DMS153 treated with DMSO at 0.1 percent for 48 hours (cell line): Measurements from ENCODE around the gene RNH1.
A peak's percentile ranks its signal among the peaks of the same experiment; 100 is the strongest.

Source experiments
- DNase-seq: peaks from one replicate; lab custom pipeline; 2025; ENCODE audit not compliant: unreplicated experiment; lab: John Stamatoyannopoulos, UW

Gene RNH1

DNA sequence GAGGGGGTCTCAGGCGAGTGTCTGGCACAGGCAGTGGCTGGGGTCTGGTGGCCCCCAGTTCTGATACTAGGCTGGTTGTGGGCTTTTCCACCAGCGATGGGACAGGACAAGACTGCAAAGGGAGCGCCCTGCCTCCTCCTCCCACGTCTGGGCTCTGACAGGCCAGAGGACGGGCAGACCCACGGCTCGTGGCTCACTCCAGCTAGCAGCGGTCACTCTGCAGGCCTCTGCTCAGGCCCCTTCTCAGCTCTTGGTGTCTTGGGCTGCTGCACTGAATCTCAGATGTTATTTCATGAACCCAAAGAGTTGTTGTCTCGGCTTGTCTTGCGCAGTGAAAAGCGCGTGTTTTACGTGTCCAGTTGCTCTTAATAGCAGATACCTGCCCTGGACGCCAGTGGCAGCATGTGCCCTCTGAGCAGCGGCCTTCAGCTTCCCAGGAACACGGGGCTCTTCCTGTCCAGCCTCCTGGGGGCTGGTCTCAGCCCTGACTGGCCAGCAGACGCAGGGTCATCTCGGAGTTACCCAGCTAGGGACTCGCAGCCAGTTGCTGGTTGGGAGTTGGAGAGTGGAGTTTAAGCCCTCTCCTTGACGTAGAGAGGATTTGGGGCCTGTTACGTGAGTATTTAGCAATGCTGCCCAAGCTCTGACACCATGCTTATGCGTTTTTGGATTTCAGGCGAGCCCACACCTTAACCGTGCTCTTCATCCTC is 47.4 kb downstream of the RNH1 start:
- no peak for DNase-seq

- no peak for DNase-seq
These were observed 49.8 kb downstream of the RNH1 start for GRCh38 chr11:457111-457760.

DNA sequence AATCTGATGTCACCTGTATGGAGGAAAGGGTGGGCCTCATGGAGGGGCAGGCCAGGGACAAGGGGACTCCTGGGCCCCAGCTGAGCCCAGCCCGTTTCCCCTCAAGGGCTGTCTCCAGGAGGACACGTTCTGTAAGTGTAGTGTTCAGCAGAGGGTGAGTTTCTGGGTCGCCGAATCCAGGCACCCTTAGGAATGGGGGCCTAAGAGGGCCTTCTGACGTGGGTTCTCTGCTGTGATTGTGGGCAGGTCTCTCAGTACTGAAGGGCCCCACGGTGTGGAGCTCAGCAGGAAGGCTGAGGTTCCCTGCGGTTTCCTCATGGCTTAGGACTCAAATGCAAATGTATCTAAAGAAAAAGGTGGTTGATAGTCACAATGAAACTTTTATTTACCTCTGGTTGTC is 50.5 kb downstream of the RNH1 start:
- DNase-seq, result no peak

DNA sequence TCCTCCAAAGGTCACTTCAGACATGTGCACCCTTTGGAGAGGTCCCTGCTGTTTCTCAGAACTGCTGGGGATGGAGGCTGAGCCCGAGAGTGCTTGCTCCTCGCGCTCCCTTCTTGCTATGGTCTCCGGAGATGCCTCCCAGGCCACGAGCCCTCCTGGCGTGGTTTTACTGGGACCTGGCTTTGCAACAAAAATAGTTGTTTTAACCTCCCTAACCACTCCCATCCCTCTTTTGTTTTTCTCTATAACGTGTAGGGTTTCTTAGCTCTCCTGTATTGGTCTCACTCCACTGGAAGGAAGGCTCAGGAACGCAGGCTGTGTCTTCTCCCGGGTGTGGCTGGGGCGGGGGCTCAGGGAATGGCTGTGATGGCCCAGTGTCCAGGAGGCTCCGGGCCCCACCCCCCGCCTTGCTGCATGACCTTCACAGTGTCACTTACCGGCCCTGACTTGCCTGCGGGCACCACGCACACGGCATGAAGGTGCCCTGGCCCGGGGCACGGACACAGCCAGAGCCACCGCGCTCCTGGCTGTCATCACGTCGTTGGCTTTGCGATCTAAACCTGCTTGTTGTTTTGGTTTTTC is 51.4 kb downstream of the RNH1 start:
- DNase-seq, result no peak

- no peak for DNase-seq
These were observed 52.1 kb downstream of the RNH1 start for GRCh38 chr11:454801-455565.

- no peak for DNase-seq
These were observed 53.0 kb downstream of the RNH1 start for GRCh38 chr11:454043-454442.

GRCh38 chr11:453564-453963 is 53.5 kb downstream of the RNH1 start:
- no peak for DNase-seq

DNA sequence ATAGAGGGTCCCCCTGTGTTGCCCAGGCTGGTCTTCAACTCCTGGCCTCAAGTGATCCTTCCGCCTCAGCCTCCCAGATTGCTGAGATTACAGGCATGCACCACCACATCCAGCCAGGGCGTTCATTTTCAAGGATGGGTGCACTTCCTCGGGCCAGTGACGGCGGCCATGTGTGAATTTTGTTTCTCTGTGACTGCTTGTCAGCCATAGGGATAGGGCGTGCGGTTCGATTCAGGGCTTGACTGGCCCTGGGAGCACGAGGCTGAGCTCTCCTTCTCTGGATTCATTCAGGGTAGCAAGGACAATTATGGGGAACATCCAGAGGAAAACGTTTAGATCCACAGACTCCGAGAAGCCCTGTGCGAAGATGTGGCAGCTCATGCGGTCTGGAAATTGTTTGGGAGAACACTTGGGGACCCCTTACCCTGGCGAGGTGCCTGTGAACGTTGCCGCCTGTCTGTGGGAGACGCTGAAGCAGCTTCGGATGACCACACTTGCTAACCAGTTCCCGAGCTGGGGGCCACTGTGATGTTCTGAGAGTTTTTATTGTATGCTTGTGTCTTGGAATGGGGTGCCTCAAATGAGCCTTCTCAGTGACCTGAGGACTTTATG is 54.0 kb downstream of the RNH1 start:
- DNase-seq, result no peak

GRCh38 chr11:452203-452744 is 54.8 kb downstream of the RNH1 start:
- DNase-seq, result no peak

DNA sequence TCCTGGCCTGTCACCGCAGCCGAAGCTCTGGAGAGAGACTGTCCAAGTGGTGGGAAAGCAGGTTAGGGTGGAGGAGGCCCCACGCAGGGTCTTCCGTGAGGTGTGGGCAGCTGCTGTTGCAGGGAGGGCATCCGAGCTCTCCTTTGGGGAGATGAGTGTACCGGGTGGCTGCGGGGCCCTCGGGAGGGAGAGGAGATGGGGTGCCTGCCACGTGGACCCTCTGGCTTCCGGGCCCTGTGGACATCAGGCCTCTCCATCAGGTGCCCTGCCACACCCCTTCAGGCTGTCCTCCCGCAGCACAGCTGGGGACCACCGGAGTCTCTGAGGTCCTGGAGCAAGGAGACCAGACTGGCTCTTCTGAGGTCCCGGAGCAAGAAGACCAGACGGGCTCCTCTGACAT is 55.3 kb downstream of the RNH1 start:
- no peak for DNase-seq

DNA sequence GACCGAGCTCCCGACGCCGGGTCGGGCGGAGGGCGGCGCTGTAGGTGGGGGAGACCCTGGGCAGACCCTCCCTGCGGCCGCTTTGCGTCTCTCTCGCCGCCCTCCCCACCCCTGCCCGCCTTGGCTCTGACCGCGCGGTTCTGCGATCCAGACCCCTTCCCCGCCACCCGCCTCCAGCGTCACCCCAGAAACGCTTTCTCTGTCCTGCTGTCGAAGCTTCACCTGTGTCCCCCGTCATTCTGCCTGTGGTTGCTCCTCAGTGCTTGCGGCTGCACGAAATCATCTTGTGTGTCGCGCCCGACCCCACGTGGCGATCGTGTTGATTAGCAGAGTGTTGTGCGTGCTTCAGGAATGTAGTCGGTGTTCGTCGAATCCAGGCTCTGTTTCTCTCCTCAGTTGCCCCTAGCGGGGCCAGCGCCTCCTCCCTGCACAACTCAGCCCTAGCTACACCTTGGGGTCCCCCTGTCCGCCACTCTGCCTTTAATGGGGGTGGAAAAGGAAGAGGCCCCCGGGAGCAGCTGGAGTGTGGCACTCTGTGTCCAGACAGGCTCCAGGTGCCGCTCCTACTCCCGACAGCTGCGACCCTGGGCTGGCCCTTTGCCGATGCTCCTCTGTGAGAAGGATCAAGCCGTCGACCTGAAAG is 56.1 kb downstream of the RNH1 start:
- DNase-seq, result peak; percentile 13

- peak; percentile 92 for DNase-seq
These were observed 56.9 kb downstream of the RNH1 start, which contains the start of gene PTDSS2 for GRCh38 chr11:449889-450808. PTDSS2 (plus strand) TSS chr11:450279; CDS start chr11:450456, 177 bp downstream.

- DNase-seq, result peak; percentile 82
These were observed 58.9 kb downstream of the RNH1 start for GRCh38 chr11:447923-448731.

- DNase-seq, result peak; percentile 7
These were observed 60.2 kb downstream of the RNH1 start for GRCh38 chr11:446891-447290.

GRCh38 chr11:445765-446588 is 61.1 kb downstream of the RNH1 start:
- no peak for DNase-seq
